ENCODE data around the gene HCN2.

HCN2 gene

GRCh38 chr19:641702-642101 is 52.0 kb downstream of the HCN2 start:
- no peak for DNase-seq (ENCODE audit: low spot score)

- DNase-seq (ENCODE audit: low spot score), result no peak
Observed at GRCh38 chr19:642767-643727, 53.4 kb downstream of the HCN2 start.

- DNase-seq (ENCODE audit: low spot score), result no peak
Observed at GRCh38 chr19:643736-644135, 54.1 kb downstream of the HCN2 start.

DNA sequence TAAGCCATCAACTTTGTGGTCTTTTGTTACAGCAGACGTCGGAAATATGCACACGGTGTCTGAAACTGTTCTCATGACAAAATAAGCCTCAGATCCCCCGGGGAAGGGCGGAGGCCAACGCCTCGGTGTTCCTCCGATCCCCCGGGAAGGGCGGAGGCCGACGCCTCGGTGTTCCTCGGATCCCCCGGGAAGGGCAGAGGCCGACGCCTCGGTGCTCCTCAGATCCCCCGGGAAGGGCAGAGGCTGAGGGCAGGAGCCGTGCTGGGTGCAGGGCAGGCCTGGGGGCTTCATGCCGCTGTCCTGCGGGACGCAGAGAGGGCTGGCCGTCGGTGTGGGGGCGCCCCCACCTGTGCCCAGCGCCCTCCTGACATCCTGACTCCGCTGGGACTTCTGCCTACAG is 54.7 kb downstream of the HCN2 start:
- no peak for DNase-seq (ENCODE audit: low spot score)

- no peak for DNase-seq (ENCODE audit: low spot score)
Observed at GRCh38 chr19:644789-645188, 55.1 kb downstream of the HCN2 start.

- DNase-seq (ENCODE audit: low spot score), result no peak
Observed at GRCh38 chr19:645912-646778, 56.5 kb downstream of the HCN2 start.

GRCh38 chr19:646779-647565 is 57.3 kb downstream of the HCN2 start:
- no peak for DNase-seq (ENCODE audit: low spot score)

GRCh38 chr19:647566-648284 is 58.0 kb downstream of the HCN2 start:
- no peak for DNase-seq (ENCODE audit: low spot score)

- no peak for DNase-seq (ENCODE audit: low spot score)
Observed at GRCh38 chr19:648305-648704, 58.6 kb downstream of the HCN2 start.

GRCh38 chr19:648904-649801 is 59.5 kb downstream of the HCN2 start:
- no peak for DNase-seq (ENCODE audit: low spot score)

DNA sequence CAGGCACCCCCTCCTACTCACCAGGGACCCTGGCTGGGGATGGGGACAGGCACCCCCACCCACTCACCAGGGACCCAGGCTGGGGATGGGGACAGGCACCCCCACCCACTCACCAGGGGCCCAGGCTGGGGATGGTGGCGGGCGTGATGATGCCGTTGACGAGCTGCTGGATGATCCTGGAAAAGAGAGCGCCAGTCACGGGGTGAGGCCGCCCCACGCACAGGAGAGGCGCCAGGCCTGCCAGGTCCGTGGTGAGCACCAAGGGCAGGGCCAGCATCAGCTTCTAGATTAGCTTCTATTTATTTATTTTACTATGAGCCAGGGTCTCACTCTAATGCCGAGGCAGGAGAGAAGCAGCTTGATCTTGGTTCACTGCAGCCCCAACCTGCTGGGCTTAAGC is 60.4 kb downstream of the HCN2 start:
- no peak for DNase-seq (ENCODE audit: low spot score)

GRCh38 chr19:651114-651818 is 61.6 kb downstream of the HCN2 start:
- DNase-seq (ENCODE audit: low spot score), result no peak

DNA sequence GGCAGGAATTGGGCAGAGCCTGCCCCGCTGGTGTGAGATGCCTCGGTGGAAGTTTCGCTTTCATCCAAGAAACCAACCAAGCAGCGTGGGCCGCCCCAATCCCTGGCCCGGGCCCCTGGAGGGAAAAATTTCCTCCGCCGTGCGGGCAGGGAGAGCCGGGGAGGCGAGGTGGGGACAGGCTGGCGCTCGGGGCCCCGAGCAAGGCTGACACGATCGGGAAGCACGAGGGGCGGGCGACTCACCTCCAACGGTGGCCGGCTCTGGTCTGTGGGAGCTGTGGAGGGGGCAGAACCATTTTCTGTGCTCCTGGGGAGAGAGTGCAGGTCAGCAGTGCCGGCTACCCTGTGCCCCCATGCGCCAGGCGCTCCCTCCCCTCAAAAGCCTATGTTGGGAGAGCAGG is 62.3 kb downstream of the HCN2 start:
- DNase-seq (ENCODE audit: low spot score), result no peak

GRCh38 chr19:652467-653389 is 63.0 kb downstream of the HCN2 start:
- no peak for DNase-seq (ENCODE audit: low spot score)

- no peak for DNase-seq (ENCODE audit: low spot score)
Observed at GRCh38 chr19:653425-653824, 63.7 kb downstream of the HCN2 start.

DNA sequence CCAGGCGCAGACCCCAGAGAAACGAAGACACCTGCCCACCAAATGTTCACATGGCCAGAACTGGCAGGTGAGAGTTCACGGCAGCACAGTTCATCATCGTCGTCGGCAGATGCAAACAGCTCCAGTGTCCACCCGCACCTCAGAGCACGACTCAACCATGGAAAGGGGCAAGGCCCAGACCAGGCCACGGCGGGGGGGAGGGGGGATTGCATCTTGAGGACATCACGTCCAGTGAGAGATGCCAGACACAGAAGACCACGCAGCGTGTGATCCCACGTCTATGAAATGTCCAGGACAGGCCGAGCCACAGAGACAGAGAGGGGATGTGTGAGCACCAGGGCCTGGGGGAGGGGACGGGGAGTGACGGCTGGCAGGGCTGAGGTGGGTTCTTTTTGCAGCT is 66.0 kb downstream of the HCN2 start:
- DNase-seq (ENCODE audit: low spot score), result no peak

DNA sequence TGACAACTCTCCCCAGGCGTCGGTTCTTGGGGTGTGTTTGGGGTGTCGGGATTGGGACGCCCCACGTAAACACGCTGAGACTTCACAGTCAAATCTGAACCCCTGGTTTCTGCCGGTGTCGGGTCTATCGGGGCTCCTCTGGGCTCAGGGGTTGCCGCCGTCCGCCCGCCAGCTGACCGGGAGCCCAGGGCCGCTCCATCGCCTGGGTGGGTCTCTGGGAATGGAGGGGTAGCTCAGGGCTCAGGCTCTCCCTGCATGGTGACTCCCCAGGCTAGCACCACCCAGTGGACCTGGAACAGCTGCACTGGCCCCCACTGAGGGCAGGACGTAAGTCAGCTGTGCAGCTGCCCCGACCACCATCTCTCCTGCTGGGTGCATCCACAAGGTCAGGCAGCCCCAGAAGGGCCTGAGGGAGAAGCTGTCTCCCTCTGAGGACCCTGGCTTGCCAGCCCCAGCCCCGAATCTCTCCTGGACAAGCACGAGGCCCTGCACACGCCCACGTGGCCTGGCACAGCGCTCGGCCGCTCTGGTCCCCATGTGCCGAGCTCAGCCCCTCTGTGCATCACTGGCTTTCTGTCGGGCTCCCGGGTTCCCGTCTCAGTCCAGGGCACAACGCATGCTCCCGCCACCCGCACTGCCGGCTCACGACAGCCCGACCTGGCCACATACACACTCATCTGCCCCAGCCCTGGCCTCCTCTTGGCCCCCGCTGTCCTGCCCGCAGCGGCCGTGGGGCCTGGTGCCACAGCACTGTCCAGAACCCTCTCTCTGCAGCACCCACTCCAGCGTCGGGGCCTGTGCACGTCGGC is 67.3 kb downstream of the HCN2 start:
- DNase-seq (ENCODE audit: low spot score), result no peak

DNA sequence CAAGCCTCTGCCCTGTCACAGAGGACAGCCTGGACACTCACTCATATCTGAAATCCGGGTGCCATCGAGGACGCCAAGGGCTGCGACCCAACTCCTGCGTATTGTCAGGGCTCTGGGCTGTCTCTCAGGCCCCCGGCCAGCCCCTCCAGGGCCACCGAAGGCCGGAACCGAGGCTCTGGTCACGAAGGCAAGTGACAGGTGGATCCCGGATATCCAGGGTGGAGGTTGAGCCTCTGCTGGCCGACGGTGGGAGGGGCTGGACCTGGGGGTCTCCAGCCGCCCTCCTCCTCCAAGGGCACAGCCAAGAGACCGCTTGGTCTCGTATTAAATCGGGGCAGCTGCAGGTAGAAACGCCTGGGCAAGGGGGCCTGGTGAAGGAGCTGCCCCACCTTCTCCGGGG is 67.9 kb downstream of the HCN2 start:
- no peak for DNase-seq (ENCODE audit: low spot score)
